Pancreas (tissue), 10 donors: Measurements from ENCODE around the gene BRSK2. TPM values are rescaled to one million over a fixed set of nuclear protein-coding genes. Genes with fewer than 3 reads are reported as not detected.

Source experiments
- ATAC-seq, 4 donors: fragments of 200-7000 bp; cut with Tn5 transposase; one replicate each; pipeline versions ENCODE4 v1.8.0 to v1.9.1; 2020; ENCODE audit warnings: mild to moderate bottlenecking in 4 of 4, moderate library complexity in 4 of 4
- DNase-seq, 6 donors: peaks; one replicate each; pipeline ENCODE4 v3.0.0-alpha.2; 2020
- FAIRE-seq: peaks from 2 replicates; lab custom pipeline; 2012; peaks lifted over from hg19 to GRCh38; lab: Jason Lieb, UNC
- H3K27ac ChIP-seq, 4 donors: fragments of 200-600 bp; sonication (generic); 1 replicate in 3 of 4; 2 replicates in 1 of 4; pipeline versions ENCODE4 v1.5.0 to v1.8.0; 2020
- H3K27me3 ChIP-seq, 4 donors: fragments of 200-600 bp; one replicate each; pipeline ENCODE4 v1.8.0; 2021
- H3K36me3 ChIP-seq, 3 donors: fragments of 200-600 bp; sonication (generic) in 1 of 3; one replicate each; pipeline versions ENCODE4 v1.5.0 to v1.8.0; 2020 to 2021
- H3K4me1 ChIP-seq, 3 donors: fragments of 200-600 bp; one replicate each; pipeline ENCODE4 v1.8.0; 2021
- H3K4me3 ChIP-seq, 4 donors: fragments of 200-600 bp; sonication (generic) in 2 of 4; one replicate each; pipeline versions ENCODE4 v1.5.0 to v1.8.0; 2020 to 2021
- H3K9me3 ChIP-seq, 4 donors: fragments of 200-600 bp; one replicate each; pipeline ENCODE4 v1.8.0; 2021
- CTCF ChIP-seq, 4 donors: fragments of 200-600 bp; sonication (generic) in 3 of 4; IDR thresholded peaks; one replicate each; pipeline versions ENCODE4 v1.5.0 to v1.8.0; 2021; ENCODE audit warnings: antibody characterized with exemption in 4 of 4
- WGBS, 2 donors: extraction: QIAGEN DNeasy Blood & Tissue Kit; methylation state at CpG; one replicate each; pipeline ENCODE4 v1.1.7; 2013; 5-methylcytosine and 5-hydroxymethylcytosine counted together
- intact Hi-C, 3 donors: fragments of 100-400 bp; cut with DNase I; formaldehyde crosslinking; loops; one replicate each; pipeline versions ENCODE4 v1.11.1 to v1.14.2; 2022
- polyA plus RNA-seq, 2 donors: library from polyadenylated mRNA; stranded (reverse); fragments of 200-250 nt; gene quantifications; one replicate each; pipeline ENCODE4 v1.2.3, GENCODE V29; 2013
- total RNA-seq, 6 donors: library from RNA; stranded (reverse); fragmentation: NEBNext Ultra II Directional in 4 of 6; extraction: Animal tissue kit (Norgen Biotek cat#: 25700) in 4 of 6; gene quantifications; one replicate each; pipeline versions ENCODE4 v1.2.1 to v1.2.4, GENCODE V29; 2021 to 2023
- donor health status: healthy with polysubstance abuse.
- donor health status: DM: no; HTN: no; CAD: no; lungs with moderate emphysema.
- donor health status: DM: no; HTN: no; CAD: no.
- donor health status: control.
- donor health status: control.
- donor health status: Bipolar disorder and iron deficiency.
- donor health status: DM: yes; HTN: yes; CAD: no.
- donor health status: DM: no; HTN: no; CAD: no.
- donor health status: DM: no; HTN: no; CAD: no.
- donor health status: DM: yes; HTN: yes; CAD: no.

The BRSK2 gene
- total and polyA plus RNA-seq, 8 donors: 44.2 to 215 (median 70.9) TPM

GRCh38 chr11:1505480-1505879 lies 115.7 kb downstream of the BRSK2 start:
- 89% methylated on average over 11 of the region's 11 CpGs for WGBS, 2 donors
- intact Hi-C loops: no loop called here

GRCh38 chr11:1506981-1507380 lies 117.2 kb downstream of the BRSK2 start:
- H3K9me3 ChIP-seq: no peaks in the 10 kb centered on the region
- H3K27ac ChIP-seq: no peak overlapping the region
- FAIRE-seq (no peak), ATAC-seq (no peak), DNase-seq (peak in 1 of 6 donors; percentile 46)
- no peak overlapping the region for H3K4me3 ChIP-seq
- WGBS, 2 donors: 88 to 91% methylated on average over 9 of the region's 9 CpGs
- TF ChIP-seq CTCF (IDR thresholded peaks at IDR 0.05): no peak
- intact Hi-C loops: no loop called here
- H3K4me1 ChIP-seq: peaks cover 0 to 2% (median 0%) of the 10 kb centered on the region in 3 donors
- H3K36me3 ChIP-seq: no peaks in the 10 kb centered on the region
- H3K27me3 ChIP-seq: no peaks in the 10 kb centered on the region

More at GRCh38 chr11:1505480-1505879, 115.7 kb downstream of the BRSK2 start:
- FAIRE-seq (no peak), ATAC-seq (no peak), DNase-seq (no peak)
- Histone ChIP-seq H3K4me3 (no peak overlapping the region), H3K9me3 (no peaks in the 10 kb centered on the region), H3K4me1 (peaks cover 0 to 2% (median 0%) of the 10 kb centered on the region in 3 donors), H3K27me3 (no peaks in the 10 kb centered on the region), H3K36me3 (no peaks in the 10 kb centered on the region), H3K27ac (no peak overlapping the region)
- no peak for TF ChIP-seq CTCF (IDR thresholded peaks at IDR 0.05)

GRCh38 chr11:1507381-1508140 lies 117.8 kb downstream of the BRSK2 start:
- FAIRE-seq: no peak
- H3K4me3 ChIP-seq: no peak overlapping the region

GRCh38 chr11:1508491-1508891 lies 118.8 kb downstream of the BRSK2 start:
- no peaks in the 10 kb centered on the region for H3K36me3 ChIP-seq
- FAIRE-seq (no peak), DNase-seq (peak in 1 of 6 donors; percentile 51), ATAC-seq (no peak)
- no peaks in the 10 kb centered on the region for H3K27me3 ChIP-seq
- H3K4me1 ChIP-seq: peaks cover 0 to 2% (median 0%) of the 10 kb centered on the region in 3 donors
- H3K27ac ChIP-seq: no peak overlapping the region
- intact Hi-C loops: no loop called here
- TF ChIP-seq CTCF (IDR thresholded peaks at IDR 0.05): no peak
- H3K4me3 ChIP-seq: no peak overlapping the region
- no peaks in the 10 kb centered on the region for H3K9me3 ChIP-seq
- 77 to 87% methylated on average over 14 to 15 of the region's 15 CpGs for WGBS, 2 donors

More at GRCh38 chr11:1507381-1508140, 117.8 kb downstream of the BRSK2 start:
- no peaks in the 10 kb centered on the region for H3K27me3 ChIP-seq
- ATAC-seq (no peak), DNase-seq (peak in 1 of 6 donors; percentile 58)
- TF ChIP-seq CTCF (IDR thresholded peaks at IDR 0.05): no peak
- 81 to 89% methylated on average over 21 of the region's 21 CpGs for WGBS, 2 donors
- H3K27ac ChIP-seq: no peak overlapping the region
- H3K9me3 ChIP-seq: no peaks in the 10 kb centered on the region
- intact Hi-C loops: no loop called here
- H3K36me3 ChIP-seq: no peaks in the 10 kb centered on the region
- peaks cover 0 to 2% (median 0%) of the 10 kb centered on the region in 3 donors for H3K4me1 ChIP-seq

GRCh38 chr11:1508986-1509385 lies 119.3 kb downstream of the BRSK2 start:
- FAIRE-seq (no peak), DNase-seq (no peak)
- TF ChIP-seq CTCF (IDR thresholded peaks at IDR 0.05): no peak

More at GRCh38 chr11:1508986-1509385, 119.3 kb downstream of the BRSK2 start:
- 90 to 94% methylated on average over 10 of the region's 10 CpGs for WGBS, 2 donors
- Histone ChIP-seq H3K4me3 (no peak overlapping the region), H3K9me3 (no peaks in the 10 kb centered on the region), H3K27me3 (no peaks in the 10 kb centered on the region), H3K27ac (no peak overlapping the region), H3K4me1 (peaks cover 0 to 2% (median 0%) of the 10 kb centered on the region in 3 donors), H3K36me3 (no peaks in the 10 kb centered on the region)
- ATAC-seq: no peak
- intact Hi-C loops: no loop called here
